ENCODE measurements around the gene CKM. TPM values are rescaled to one million over a fixed set of nuclear protein-coding genes. Genes with fewer than 3 reads are reported as not detected.

Gene CKM
- total RNA-seq, 4 donors from 2014 or later, result 0.17 to 0.73 TPM; not detected in 2

DNA sequence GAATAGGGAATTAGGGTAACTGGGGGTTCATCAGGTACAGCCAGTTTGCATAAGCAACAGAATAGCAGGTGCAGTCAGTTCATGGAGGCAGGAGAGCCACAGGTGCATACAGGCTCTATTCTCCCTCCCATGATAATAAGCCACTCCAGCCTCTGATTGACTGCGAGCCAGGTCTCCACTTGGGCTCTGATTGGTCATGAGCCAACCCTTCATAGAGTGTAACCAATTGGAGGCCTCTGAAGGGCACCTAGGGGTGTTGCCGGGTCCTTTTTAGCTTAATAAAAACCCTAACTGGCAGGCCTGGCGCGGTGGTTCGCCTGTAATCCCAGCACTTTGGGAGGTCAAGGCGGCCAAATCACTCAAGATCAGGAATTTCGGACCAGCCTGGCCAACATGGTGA is 8.7 kb upstream of the CKM start:
- no peaks in the 10 kb centered on the region for H3K36me3 ChIP-seq
- H3K27ac ChIP-seq, result no peak overlapping the region
- TF ChIP-seq POLR2AphosphoS5 (IDR thresholded peaks at IDR 0.05) (no peak), EP300 (IDR thresholded peaks at IDR 0.05) (no peak), POLR2A (IDR thresholded peaks at IDR 0.05) (no peak)
- TF ChIP-seq, protein P1, sequence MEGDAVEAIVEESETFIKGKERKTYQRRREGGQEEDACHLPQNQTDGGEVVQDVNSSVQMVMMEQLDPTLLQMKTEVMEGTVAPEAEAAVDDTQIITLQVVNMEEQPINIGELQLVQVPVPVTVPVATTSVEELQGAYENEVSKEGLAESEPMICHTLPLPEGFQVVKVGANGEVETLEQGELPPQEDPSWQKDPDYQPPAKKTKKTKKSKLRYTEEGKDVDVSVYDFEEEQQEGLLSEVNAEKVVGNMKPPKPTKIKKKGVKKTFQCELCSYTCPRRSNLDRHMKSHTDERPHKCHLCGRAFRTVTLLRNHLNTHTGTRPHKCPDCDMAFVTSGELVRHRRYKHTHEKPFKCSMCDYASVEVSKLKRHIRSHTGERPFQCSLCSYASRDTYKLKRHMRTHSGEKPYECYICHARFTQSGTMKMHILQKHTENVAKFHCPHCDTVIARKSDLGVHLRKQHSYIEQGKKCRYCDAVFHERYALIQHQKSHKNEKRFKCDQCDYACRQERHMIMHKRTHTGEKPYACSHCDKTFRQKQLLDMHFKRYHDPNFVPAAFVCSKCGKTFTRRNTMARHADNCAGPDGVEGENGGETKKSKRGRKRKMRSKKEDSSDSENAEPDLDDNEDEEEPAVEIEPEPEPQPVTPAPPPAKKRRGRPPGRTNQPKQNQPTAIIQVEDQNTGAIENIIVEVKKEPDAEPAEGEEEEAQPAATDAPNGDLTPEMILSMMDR (IDR thresholded peaks at IDR 0.05), result no peak
- no peak overlapping the region for H3K4me3 ChIP-seq
- H3K9me3 ChIP-seq, result no peaks in the 10 kb centered on the region
- H3K4me1 ChIP-seq, result peaks cover 0 to 3% (median 0%) of the 10 kb centered on the region in 3 donors
- WGBS, 2 donors (ENCODE audit: low coverage in 1 of 2), result 100% methylated on average over 1 of the region's 7 CpGs; no CpG with 5 or more reads in 1 of the 2 donors
- no peak for ATAC-seq
- no peaks in the 10 kb centered on the region for H3K27me3 ChIP-seq

DNA sequence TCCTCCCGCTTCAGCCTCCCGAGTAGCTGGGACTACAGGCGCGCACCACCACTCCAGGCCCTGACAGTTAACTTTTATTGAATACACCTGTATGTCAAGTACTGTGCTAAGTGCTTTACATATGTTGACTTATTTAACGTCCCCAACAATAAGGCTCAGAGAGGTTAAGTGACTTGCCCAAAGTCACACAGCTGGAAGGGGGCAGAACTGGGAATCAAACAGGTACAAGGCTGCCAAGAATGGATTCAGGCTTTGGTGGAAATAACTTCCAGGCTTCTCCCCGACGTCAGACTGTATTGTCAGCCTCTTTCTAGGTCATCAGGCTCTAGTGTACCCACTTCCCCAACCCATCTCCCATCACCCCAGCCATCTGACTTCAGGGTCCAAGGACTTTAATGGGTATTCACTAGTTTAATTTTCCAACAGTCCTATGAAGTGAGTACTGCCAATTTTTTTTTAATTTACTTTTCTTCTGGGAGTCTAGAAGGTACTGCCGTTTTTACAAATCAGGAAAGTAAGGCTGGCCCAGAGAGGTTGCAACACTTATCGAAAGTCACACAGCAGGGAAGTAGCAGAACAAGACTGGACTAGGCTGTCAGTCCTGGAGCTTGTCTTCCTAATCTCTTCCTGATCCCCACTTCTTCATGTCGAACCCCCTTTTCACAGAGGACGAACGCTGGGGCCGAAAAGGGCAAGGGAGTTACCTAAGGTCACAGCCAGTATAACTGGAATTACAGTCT is 4.9 kb upstream of the CKM start:
- Histone ChIP-seq H3K4me3 (no peak overlapping the region), H3K27ac (no peak overlapping the region), H3K36me3 (no peaks in the 10 kb centered on the region), H3K4me1 (peaks cover 0 to 31% (median 9%) of the 10 kb centered on the region in 3 donors), H3K27me3 (peaks cover 15% of the 10 kb centered on the region), H3K9me3 (no peaks in the 10 kb centered on the region)
- ATAC-seq, result no peak
- TF ChIP-seq POLR2AphosphoS5 (IDR thresholded peaks at IDR 0.05) (no peak), EP300 (IDR thresholded peaks at IDR 0.05) (no peak), POLR2A (IDR thresholded peaks at IDR 0.05) (no peak)
- TF ChIP-seq, protein P1 (IDR thresholded peaks at IDR 0.05), result no peak
- WGBS, 2 donors (ENCODE audit: low coverage in 1 of 2), result 55 to 72% methylated on average over 4 to 11 of the region's 13 CpGs

DNA sequence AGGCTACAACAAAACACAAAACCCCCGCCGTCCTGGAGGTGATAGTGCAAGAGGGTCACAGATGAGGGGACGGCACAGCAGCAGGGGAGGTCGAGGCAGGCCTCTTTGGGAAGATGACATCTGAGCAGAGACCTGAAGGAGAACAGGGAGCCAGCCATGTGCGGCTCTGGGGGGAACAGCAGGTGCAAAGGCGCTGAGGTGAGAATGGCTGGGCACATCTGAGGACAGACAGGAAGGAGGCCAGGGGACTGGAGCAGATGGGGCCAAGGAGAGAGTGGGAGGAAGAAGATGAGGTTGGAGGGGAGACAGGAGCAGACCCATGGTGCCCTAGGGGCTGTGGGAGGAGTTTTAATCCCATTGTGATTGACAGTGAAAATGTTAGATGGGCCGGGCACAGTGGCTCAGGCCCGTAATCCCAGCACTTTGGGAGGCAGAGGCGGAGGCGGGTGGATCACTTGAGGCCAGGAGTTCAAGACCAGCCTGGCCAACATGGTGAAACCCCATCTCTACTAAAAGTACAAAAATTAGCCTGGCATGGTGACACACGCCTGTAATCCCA is 1.8 kb upstream of the CKM start:
- H3K27me3 ChIP-seq, result peaks cover 20% of the 10 kb centered on the region
- H3K27ac ChIP-seq, result peak overlapping the region in 3 of 4 donors; percentile 63 to 80 (median 78)
- TF ChIP-seq POLR2A (IDR thresholded peaks at IDR 0.05) (no peak), POLR2AphosphoS5 (IDR thresholded peaks at IDR 0.05) (no peak), EP300 (IDR thresholded peaks at IDR 0.05) (no peak)
- TF ChIP-seq, protein P1 (IDR thresholded peaks at IDR 0.05), result no peak
- H3K9me3 ChIP-seq, result no peaks in the 10 kb centered on the region
- 55 to 62% methylated on average over 4 to 8 of the region's 11 CpGs for WGBS, 2 donors (ENCODE audit: low coverage in 1 of 2)
- H3K36me3 ChIP-seq, result no peaks in the 10 kb centered on the region
- H3K4me1 ChIP-seq, result peaks cover 0 to 43% (median 9%) of the 10 kb centered on the region in 3 donors
- H3K4me3 ChIP-seq, result no peak overlapping the region
- ATAC-seq, result no peak

DNA sequence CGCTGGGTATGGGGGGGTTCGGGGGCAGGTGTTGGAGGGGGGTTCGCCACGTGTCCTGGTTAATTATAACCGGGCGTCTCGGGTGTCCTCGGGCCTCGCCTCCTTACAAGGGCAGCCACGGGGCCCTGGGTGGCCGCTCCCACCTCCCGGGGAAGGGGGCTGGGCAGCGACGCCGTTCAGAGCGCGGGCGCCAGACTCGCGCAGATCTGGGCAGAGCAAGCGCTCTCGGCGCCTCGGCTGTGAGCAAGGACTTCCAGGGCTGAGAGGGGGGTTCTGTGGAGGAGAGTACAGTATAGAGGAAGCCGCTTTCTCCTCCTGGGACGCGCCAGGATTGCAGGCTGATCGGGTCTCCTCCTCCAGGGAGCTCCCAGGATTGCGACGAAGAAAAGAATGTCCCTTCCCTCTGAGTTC is 1.0 kb upstream of the CKM start:
- Histone ChIP-seq H3K4me3 (peak overlapping the region in 1 of 2 donors; percentile 42), H3K9me3 (no peaks in the 10 kb centered on the region), H3K27me3 (peaks cover 20% of the 10 kb centered on the region), H3K4me1 (peaks cover 0 to 43% (median 9%) of the 10 kb centered on the region in 3 donors), H3K36me3 (no peaks in the 10 kb centered on the region), H3K27ac (peak overlapping the region in 3 of 4 donors; percentile 63 to 80 (median 78))
- 0% methylated on average over 1 of the region's 30 CpGs; no CpG with 5 or more reads in 1 of the 2 donors for WGBS, 2 donors (ENCODE audit: low coverage in 1 of 2)
- ATAC-seq, result peak; percentile 57
- TF ChIP-seq, protein P1 (IDR thresholded peaks at IDR 0.05), result no peak
- peak in 1 of 2 donors; percentile 13 for TF ChIP-seq POLR2A (IDR thresholded peaks at IDR 0.05)
- TF ChIP-seq POLR2AphosphoS5 (IDR thresholded peaks at IDR 0.05), result no peak
- TF ChIP-seq EP300 (IDR thresholded peaks at IDR 0.05), result no peak

Measured in gastroesophageal sphincter (tissue), 4 donors.